Epithelial cell of esophagus (primary cell): ENCODE measurements around the gene TRIM17.

Experiments
- DNase-seq: peaks from one replicate; pipeline ENCODE4 v3.0.0; 2010; ENCODE audit warnings: low read depth
- H3K4me3 ChIP-seq: 2 replicates; pipeline ENCODE4 v1.5.1; 2011; ENCODE audit warnings: mild to moderate bottlenecking, low read length, control low read depth
- CTCF ChIP-seq: IDR thresholded peaks from 2 replicates; pipeline ENCODE4 v1.5.1; 2011; ENCODE audit warnings: low read depth, mild to moderate bottlenecking, low read length, control low read depth, inconsistent platforms; ENCODE audit not compliant: insufficient read depth; ENCODE audit errors: missing control alignments

TRIM17 gene

GRCh38 chr1:228400237-228400651, 16.4 kb downstream of the TRIM17 start:
- no peak for DNase-seq
- TF ChIP-seq CTCF = no peak
- no peak overlapping the region for H3K4me3 ChIP-seq

GRCh38 chr1:228399531-228400236, 17.0 kb downstream of the TRIM17 start:
- no peak for DNase-seq
- no peak overlapping the region for H3K4me3 ChIP-seq
- no peak for TF ChIP-seq CTCF

GRCh38 chr1:228398741-228399461, 17.8 kb downstream of the TRIM17 start:
- no peak overlapping the region for H3K4me3 ChIP-seq
- no peak for DNase-seq
- no peak for TF ChIP-seq CTCF

GRCh38 chr1:228397966-228398365, 18.7 kb downstream of the TRIM17 start:
- no peak overlapping the region for H3K4me3 ChIP-seq
- TF ChIP-seq CTCF = no peak
- no peak for DNase-seq

DNA sequence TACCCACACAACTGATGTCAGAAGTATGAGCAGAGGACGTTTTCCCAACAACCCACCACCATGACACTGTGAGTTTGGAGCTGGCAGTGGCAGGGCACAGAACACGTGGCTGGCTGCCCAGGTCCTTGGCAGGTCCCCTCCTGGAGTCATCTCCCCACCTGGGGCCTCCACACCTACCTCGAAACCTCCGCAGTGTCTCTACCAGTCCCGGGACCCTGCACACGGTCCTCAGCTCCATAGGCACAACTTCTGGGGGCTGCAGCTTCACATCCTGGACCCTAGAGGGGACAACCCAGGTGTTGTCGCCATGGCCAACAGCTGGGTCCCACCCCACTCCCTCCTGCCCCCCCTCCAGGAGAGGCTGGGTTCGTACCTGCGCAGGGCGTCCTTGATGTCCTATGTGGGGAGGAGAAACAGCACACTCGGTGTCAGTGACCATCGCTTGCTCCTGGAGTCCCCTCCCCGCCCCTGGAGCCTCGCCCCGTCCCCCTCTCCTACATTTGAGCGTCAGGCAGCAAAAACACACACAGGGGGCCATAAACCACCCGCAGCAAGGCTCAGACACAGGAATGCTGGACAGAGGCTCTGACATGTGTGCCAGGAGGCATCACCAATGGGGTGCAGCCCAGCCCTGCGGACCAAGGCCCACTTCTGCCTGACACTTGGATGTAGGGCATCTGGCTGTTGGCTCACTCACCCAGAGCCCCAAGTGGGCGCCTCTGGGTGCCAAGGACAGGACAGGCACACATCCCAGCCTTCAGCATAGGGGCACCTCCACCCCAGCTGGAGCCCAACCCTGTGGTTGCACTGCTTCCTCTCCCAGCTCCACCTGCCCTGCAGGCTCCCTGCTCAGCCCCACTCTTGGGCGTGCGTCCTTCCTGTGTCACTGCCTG, 19.6 kb downstream of the TRIM17 start:
- DNase-seq = no peak
- no peak overlapping the region for H3K4me3 ChIP-seq
- no peak for TF ChIP-seq CTCF

DNA sequence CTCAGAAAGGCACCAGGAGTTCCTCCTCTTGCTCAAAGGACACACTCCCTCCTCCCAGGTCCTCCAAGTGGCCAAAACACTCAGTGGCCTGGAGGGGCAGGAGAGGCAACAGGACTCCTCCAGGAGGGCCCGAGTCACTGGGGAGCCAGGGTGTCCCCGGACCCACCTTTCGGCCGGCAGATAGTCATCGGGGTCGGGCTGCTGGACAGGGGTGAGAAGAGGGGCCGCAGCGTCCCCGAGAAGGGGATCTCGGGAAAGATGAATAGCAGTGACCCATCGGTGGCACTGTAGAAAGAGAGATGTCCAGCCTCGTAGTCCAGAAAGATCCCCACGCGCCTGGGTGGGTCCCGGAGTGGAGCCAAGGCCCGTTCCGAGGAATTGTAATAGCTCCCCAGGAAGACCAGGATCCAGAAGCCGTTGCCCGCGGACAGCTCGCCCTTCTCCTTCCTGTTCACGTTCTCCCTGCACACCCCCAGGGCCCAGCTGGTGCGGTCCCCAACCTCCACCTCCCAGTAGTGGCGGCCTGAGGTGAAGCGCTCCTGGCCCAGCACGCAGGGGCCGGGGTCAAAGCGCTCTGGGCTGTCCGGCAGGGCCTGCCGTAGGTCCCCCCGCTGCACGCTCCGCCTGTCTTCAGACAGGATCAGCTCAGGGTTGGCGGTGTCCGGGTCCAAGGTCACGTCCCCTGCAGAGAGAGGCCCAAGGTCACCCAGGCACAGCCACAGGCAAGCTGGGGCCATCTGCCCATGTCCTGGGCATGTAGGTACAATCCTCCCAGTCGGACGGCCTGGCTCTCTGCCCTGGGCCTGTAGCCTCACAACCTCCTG, 21.9 kb downstream of the TRIM17 start:
- no peak overlapping the region for H3K4me3 ChIP-seq
- no peak for TF ChIP-seq CTCF
- DNase-seq = no peak
